ENCODE results near the gene WNT9A. TPM values are rescaled to one million over a fixed set of nuclear protein-coding genes. Genes with fewer than 3 reads are reported as not detected.

Gene WNT9A
- total RNA-seq, 6 experiments from 2014 or later: 0.09 to 0.19 (median 0.10) TPM; not detected in 1

DNA sequence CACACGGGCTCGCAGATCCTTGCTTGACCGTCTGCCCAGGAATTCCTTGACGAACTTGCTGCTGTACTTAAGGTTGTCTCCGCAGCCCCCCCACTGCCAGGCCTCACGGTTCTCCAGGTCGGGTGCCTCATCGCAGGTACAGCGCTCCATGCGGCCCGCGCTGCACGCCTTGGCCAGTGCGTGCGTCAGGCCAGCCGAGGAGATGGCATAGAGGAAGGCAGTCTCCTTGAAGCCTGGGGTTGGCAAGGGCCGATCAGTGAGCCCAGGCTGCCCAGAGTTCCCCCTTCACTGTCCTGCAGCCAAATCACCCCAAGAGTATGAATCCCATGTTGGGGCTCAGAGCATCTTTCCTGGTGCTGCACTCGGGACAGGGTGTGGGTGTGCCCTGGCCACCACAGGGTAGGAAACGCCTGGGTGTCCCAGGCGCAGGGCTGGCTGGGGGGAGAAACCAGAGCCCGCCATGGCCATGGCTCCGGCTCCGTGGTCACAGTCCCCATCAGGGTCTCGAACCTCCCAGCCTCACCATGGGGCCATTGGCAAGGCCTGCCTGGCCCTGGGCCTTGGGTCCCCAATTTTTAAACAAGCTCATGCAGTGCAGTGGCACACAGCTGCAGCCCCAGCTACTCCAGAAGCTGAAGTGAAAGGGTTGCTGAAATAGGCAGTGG lies 23.4 kb downstream of the WNT9A start:
- TF ChIP-seq POLR2A (IDR thresholded peaks at IDR 0.05): no peak
- TF ChIP-seq, protein P1, sequence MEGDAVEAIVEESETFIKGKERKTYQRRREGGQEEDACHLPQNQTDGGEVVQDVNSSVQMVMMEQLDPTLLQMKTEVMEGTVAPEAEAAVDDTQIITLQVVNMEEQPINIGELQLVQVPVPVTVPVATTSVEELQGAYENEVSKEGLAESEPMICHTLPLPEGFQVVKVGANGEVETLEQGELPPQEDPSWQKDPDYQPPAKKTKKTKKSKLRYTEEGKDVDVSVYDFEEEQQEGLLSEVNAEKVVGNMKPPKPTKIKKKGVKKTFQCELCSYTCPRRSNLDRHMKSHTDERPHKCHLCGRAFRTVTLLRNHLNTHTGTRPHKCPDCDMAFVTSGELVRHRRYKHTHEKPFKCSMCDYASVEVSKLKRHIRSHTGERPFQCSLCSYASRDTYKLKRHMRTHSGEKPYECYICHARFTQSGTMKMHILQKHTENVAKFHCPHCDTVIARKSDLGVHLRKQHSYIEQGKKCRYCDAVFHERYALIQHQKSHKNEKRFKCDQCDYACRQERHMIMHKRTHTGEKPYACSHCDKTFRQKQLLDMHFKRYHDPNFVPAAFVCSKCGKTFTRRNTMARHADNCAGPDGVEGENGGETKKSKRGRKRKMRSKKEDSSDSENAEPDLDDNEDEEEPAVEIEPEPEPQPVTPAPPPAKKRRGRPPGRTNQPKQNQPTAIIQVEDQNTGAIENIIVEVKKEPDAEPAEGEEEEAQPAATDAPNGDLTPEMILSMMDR (IDR thresholded peaks at IDR 0.05): no peak
- 87% methylated on average over 6 of the region's 24 CpGs for WGBS (ENCODE audit: insufficient coverage, low coverage, low lambda C conversion rate, missing lambda C conversion rate)
- H3K27ac ChIP-seq: no peak overlapping the region

GRCh38 chr1:227923353-227924167 lies 24.2 kb downstream of the WNT9A start:
- 75% methylated on average over 6 of the region's 18 CpGs for WGBS (ENCODE audit: insufficient coverage, low coverage, low lambda C conversion rate, missing lambda C conversion rate)
- no peak for ATAC-seq
- no peaks in the 10 kb centered on the region for H3K9me3 ChIP-seq

More for the DNA sequence above, 23.4 kb downstream of the WNT9A start:
- ATAC-seq (no peak), DNase-seq (no peak)
- Histone ChIP-seq H3K9me3 (no peaks in the 10 kb centered on the region), H3K27me3 (no peaks in the 10 kb centered on the region), H3K4me1 (no peaks in the 10 kb centered on the region), H3K4me3 (no peak overlapping the region), H3K36me3 (no peaks in the 10 kb centered on the region)
- intact Hi-C loops (cut with DNase I): no loop called here

DNA sequence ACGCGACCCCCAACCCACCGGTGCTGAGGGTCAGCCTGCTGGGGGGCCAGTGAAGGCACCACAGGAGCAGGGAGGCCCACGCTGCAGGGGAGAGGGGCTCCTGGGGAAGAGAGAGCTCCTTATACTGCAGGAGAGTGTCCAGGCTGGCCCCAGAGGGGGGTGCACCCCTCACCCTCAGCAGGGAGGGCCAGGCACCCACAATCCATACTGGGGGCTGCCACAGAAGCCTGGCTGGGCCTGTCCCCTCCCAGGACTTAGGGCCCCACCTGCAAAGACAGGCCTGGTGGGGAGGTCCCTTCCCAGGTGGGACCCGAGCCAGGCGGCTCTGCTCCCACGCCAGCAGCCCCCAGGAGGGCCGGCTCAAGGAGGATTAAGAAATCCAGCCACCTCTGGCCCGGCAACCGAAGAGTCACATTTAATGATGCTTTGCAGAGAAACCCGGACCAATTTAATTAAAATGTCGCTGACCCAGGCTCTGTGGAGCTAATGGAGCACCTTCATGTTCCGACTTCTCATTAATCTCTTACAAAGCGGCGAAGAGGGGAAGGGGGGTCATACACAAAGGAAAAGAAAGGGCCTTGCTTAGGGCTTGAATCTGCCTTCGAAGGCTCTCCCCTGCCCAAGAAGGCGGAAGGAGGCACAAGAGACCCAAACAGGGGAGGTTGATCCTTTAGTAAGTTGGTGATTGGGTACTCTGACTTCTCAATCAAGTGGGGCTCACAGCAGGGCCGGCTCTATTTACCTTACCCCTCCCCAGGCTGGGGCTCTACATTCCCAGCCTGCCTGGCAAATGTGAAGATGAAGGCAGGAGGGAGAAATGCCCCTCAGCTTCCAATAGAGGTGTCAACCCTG lies 25.0 kb downstream of the WNT9A start:
- TF ChIP-seq, protein P1 (IDR thresholded peaks at IDR 0.05): no peak
- no peak for TF ChIP-seq POLR2A (IDR thresholded peaks at IDR 0.05)
- Histone ChIP-seq H3K4me3 (no peak overlapping the region), H3K4me1 (no peaks in the 10 kb centered on the region), H3K27ac (no peak overlapping the region), H3K9me3 (no peaks in the 10 kb centered on the region), H3K27me3 (no peaks in the 10 kb centered on the region), H3K36me3 (no peaks in the 10 kb centered on the region)
- intact Hi-C loops (cut with DNase I): no loop called here
- ATAC-seq (no peak), DNase-seq (no peak)
- 28% methylated on average over 8 of the region's 18 CpGs for WGBS (ENCODE audit: insufficient coverage, low coverage, low lambda C conversion rate, missing lambda C conversion rate)

More at GRCh38 chr1:227923353-227924167, 24.2 kb downstream of the WNT9A start:
- Histone ChIP-seq H3K36me3 (no peaks in the 10 kb centered on the region), H3K27me3 (no peaks in the 10 kb centered on the region), H3K4me1 (no peaks in the 10 kb centered on the region), H3K27ac (no peak overlapping the region), H3K4me3 (no peak overlapping the region)
- no peak for TF ChIP-seq POLR2A (IDR thresholded peaks at IDR 0.05)
- TF ChIP-seq, protein P1 (IDR thresholded peaks at IDR 0.05): no peak
- DNase-seq: no peak
- intact Hi-C loops (cut with DNase I): no loop called here

- Histone ChIP-seq H3K4me1 (no peaks in the 10 kb centered on the region), H3K9me3 (no peaks in the 10 kb centered on the region), H3K27ac (no peak overlapping the region), H3K27me3 (no peaks in the 10 kb centered on the region), H3K36me3 (no peaks in the 10 kb centered on the region), H3K4me3 (no peak overlapping the region)
- no peak for DNase-seq
- 65% methylated on average over 4 of the region's 35 CpGs for WGBS (ENCODE audit: insufficient coverage, low coverage, low lambda C conversion rate, missing lambda C conversion rate)
- TF ChIP-seq, protein P1 (IDR thresholded peaks at IDR 0.05): no peak
- ATAC-seq: no peak
- intact Hi-C loops (cut with DNase I): no loop called here
Observed at GRCh38 chr1:227921461-227922185, 26.1 kb downstream of the WNT9A start.

Measured in right lobe of liver (tissue), 6 donors.